ENCODE results near the gene KIF17.
"Not testable (repeated sequence)": the region's sequence is repeated elsewhere in the genome, so short reads cannot be mapped to it uniquely, and the experiment has no call there.

KIF17 gene

DNA sequence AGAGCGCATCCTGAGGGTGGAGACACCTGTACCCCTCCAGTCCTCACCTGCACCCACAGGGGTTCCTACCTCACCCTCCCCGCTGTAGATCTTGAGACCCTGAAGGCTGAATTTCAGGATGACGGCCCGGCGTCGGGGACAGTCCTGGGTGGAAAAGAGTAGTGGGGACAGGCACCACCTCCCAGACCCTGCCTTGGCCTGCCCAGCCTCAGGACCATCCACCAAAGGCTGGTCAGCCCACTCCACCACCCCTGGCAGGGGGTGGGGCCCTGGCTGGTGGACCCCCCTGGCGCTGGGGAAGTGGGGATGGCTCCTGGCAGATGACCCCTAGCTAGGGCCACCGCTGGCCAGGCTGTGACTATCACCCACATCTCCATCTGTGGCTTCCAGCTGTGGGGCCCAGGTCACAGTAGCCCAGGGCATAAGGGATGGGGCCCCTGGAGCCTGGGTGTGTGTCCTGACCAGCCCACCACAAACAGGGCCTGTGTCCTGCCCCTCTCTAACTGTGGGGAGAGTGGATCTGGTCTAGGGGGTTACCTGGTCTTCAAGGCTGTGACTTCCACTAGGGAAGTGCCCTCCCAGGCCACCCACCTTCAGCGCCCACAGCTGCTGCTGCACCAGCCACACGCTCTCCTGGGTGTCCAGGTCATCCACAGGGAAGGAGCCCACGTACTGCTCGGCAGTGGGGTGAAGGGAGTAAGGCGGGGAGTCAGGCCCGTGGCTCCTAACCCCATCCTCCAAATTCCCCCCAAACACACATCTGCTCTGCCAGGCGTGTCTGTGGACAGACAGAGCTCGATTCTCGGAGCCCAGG, 9.3 kb upstream of the KIF17 start:
- no peak for DNase-seq

DNA sequence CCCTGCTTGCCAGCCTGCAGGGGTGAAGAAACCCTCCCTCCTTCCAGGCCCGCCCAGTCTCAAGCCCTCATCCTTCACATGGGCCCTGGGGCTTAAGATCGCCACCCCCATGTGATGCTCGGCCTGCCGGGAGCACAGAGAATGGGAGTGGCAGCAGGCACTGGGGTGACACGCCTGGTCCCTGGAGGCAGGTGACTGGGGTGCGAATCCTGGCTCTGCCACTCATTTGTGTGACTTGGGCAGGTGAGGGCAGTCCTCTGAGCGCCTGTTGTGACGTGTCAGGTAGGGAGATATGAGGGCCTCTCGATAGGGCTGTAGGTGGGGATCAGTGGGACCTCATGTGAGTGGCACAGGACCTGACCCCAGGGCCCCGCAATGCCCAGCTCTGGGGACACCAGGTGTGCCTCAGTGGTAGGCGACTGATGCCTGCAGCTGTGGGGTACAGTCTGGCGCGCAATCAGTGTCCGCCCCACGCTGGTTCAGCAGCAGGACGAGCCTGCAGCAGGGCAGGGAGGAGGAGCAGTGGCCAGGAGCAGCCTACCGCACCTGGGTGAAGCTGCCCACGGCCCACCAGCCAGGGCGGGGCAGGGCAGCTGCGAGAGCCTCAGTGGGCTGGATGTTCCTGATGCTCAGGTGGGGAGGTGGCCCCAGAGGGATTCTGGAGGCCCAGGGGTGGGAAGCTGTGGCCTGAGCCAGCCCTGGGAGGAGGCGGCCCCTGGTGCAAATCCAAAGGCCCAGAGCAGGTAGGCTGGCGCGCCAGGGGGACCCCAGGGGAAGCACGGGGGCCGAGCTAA, 8.5 kb upstream of the KIF17 start:
- DNase-seq: no peak

DNA sequence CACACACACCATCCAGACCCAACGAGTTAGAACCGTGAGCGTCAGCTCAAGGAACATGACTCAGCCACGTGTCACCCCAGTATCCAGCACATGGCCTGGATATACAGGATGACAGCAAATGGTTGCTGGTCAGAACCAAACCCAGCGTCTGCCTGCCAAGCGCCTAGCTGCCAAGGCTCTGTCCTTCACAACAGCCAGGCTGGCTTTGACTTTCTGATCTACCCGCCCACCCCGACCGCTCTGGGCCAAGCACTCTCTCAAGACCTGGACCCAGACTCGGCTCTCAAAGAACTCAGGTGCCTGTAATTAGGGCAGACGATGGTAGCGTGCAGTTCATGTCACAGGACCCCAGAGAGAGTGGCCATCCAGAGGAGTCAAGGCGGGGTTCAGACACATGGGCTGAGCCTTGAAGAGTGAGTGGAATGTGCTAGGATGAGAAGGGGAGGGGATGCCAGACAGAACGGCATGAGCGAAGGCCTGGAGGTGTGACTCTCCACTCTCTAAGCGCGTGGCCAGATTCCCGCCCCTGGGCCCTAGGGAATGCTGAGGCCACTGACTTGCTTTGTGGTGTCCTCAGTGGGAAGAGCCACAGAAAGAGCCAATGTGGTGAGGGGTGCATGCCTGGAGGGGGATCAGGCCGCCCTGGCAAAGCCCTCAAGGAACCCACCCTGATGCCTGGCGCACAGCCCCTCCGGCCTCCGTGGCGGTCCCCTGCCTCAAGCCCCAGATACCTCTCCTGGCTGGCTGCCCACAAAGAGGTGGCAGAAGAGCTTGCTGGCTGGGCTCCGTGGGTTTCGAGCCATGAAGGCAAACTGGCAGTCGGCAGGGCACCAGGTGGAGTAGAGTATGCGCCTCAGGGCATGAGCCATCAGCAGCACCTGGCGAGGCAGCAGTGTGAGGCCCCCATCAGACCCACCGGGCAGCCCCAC, 7.6 kb upstream of the KIF17 start:
- no peak for DNase-seq

DNA sequence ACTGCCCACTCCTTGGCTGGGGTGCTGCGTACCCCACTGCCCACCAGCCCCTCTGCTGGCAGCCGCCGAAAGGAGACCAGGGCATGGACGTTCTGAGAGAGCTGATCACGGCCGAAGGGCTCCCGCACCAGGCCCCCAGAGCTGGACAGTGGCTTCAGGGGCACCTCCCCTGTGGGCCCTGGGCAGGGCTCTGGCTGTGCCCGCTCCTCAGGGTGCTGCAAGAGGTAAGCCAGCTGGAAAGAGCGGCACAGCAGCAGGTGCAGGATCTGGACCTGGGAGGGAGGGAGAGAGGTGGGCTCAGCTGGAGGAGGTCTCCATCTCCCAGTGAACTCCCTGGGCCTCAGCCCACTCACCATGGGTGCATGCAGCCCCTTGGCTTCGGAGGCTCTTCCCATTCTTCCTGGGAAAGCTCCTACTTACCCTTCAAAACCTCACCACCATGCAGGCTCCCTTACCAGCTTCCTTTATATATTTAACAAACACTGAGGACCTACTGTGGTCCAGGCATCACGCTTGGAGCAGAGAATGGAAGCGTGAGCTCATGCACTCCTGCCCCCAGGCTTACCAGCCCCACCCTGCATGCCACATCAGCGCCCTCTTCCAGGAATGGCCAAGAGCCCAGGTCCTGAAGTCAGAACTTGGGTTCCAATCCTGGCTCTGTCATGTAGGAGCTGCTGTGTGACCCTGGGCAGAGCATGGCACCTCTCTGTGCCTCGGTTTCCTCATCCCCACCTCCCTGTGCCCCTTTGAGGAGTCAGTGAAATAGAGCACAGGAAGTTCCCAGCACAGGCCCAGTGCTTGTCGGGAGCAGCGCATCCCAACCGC, 6.8 kb upstream of the KIF17 start:
- DNase-seq: no peak

DNA sequence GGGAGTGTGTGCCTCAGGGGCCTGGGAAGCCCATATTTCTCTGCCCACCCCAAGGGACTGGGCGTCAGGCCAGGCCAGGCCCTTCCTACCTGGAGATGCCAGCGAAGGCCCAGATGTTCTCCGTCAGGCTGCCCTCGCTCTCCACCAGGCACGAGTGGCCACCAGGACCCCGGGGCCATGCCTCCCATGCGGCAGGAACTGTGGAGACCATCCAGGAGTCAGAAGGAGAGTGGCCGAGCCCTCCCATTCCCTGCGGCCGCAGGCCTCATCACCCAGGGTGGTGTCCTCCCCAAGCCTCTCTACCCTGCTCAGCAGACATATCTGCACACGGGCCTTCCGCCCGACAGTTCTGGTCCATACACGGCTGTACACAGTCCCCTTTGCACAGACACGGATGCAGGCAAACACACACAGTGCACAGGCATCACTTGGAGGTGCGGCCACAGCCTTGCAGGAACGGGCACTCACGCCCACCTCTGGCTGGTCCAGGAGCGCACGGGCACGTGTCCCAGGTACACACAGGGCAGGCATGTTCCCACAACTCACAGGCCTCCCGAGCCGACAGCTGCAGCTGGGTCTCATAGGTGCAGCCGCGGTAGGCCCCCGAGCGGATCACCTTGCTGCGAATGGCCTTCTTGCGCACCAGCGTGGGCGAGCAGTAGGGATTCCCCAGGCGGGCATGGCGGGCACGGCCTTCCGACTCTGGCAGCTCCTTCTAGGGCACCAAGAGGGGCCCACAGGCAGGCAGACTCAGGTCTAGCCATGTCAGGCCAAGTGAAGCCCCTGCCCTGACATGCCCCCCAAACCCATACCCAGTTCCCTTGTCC, 5.9 kb upstream of the KIF17 start:
- no peak for DNase-seq

DNA sequence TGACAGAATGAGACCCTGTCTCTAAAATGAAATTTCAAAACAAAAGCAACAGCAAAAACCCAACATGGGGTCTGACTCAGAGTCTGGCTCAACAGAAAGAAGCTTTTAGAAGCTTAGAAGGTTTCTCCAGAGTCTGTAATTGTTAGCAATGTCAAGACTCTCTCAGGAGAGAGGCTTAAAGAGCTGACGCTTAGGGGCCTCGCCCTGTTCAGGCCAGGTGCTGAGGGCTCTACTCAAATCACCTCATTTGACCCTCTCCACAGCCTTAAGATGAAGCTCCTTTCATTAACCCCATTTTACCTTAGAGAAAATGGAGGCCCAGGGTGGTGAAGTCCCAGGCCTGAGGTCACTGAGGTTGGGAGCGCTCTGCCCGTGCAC, 5.3 kb upstream of the KIF17 start:
- no peak for DNase-seq

DNA sequence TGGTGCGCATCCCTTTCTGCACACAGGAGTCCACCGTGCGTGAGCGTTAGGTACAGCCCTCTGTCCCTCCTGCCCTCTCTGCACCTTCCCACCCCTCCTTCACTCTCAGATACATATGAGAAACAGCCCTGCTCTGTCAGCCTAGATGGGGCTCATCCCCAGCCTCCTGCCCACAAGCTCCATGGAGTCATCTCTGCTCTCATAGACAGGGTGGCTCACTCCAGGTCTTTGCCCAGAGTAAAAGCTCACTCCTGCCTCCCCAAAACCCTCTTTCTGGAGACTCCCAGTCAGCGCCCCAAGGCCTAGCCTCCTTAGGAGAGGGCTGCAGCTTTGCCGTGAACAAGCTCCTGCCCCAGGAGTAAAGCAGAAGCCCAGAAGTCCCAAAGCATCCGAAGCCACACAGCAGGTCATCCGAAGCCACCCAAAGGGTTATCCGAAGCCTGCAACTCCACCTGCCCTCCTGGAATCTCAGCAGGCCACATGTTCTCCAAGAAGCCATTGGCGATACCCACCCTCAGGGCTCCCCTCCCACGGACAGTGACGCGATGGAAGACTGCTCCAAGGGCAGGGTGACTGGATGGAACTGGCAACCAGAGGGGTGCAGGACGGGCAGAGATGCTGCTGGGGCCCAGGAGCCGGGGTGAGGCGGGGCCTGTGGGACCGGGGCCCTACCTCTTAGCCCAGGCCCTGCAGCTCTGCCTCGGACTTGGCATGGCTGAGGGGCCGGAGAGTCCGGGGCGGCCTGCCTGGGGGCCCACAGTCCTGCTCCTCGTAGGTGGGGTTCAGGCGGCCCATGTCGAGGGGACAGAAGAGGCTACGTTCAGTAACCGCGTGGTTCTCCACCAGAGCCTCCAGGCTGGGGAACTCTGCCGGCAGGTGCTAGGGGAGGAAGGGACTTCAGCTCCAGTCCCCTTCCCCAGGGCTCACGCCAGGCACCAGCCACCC, 3.6 kb upstream of the KIF17 start:
- no peak for DNase-seq

DNA sequence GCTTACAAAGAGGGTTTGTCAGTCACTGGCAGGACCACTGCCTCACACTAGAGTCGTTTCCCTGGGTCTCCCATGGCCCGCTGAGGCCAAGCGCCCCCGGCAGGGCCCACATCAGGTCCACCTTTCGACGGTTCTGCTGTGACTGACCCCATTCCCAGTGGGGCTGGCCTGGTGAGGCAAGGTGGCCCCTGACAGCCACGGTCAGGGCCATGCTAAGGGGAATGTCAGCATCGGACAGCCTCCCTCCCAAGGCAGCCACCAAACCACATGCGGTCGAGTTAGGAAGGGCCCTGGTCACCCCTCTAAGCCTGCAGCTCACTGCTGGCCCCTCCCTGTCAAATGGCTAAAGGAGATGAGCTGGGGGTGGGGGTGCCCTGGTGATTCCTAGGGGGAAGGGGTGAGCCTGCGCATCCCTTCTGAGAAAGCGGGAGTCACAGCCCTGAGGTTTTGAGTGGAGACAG, 2.9 kb upstream of the KIF17 start:
- no peak for DNase-seq

DNA sequence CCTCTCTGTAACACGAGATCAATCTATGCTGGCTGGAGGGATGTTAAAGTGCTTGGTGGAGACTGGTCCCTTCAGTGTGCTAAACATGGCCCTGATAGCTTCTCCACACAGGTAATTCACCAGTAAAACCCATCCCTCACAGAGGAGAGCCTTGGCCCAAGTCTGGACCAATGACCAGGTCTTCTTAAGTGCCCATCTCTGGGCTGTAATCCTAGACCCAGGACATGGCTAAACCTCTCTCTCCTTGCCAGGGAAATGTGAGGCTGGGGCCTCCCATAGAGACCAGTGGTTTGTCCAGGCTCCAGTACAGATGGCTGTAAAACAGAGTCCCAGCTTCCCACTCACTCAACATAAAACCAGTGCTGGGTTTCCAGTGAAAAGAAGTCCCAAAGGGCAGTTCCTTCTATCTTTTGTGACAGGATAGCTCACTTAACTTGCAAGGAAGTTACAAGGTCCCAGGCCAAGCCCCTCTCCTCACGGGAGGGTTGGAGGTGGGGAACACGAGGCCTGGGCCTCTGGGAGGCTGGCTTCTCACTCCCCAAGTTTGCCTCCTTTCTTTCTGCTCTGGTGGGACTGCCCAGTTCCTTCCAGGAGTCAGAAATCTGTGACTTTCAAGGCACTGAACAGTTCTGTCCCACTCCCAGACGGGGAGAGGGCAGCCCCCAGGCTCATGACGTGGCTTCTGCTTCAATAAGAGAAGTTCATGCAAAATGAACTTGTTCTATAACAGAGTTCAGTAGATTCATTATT, 2.2 kb upstream of the KIF17 start:
- DNase-seq: no peak

DNA sequence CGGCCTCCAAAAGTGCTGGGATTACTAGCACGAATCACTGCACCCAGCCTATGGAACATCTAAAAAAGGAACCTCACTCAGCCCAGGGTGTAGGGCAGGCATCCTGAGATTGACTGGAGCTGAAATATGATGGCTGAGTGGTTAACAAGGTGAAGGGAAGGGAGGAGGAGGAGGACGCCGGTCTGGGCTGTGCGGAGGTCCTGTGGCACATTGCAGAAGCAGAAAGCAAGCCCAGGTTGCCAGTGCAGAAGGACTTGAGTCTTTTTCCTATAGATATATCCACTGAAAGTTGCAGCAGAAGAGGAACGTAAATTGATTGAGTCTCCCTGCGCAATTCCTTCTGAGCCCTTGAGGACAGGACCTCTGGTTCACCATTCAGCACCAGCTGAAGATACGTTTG, 1.5 kb upstream of the KIF17 start:
- DNase-seq: no peak

DNA sequence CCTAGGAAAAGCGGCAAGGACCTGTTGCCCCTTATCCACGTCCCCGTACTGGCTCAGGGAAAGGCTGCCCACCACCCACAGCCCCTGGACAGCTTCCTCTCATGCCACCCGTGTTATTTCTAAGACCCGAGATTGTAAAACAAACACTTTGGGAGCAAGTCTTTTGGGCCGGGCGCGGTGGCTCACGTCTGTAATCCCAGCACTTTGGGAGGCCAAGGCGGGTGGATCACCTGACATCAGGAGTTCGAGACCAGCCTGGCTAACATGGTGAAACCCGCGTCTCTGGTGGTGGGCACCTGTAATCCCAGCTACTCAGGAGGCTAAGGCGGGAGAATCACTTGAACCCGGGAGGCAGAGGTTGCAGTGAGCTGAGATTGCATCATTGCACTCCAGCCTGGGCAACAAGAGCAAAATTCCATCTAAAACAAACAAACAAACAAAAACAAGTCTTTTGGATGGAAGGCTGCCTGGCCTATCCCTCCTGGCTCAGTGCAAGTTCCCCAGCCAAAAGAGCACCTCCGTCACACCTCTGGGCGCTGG, 606 bp upstream of the KIF17 start:
- not testable (repeated sequence) for DNase-seq

DNA sequence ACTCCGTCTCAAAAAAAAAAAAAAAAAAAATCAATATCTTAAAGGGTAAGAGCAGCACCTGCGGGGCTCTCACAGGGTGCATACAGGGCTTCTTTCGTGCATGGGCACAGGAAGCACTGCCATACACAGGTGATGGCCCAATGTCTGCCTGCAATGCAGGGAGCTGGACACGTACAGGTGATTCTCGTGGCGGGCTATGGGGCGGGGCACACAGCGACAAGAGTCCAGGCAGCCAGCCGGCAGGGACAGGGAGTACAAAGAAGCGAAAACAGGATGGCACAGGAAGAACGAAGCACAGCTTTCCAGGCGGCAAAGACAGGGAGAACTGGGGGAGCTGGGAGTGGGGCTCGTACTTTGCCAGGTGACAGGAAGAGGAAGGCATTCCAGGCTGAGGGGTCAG, 1.6 kb downstream of the KIF17 start:
- DNase-seq: no peak

DNA sequence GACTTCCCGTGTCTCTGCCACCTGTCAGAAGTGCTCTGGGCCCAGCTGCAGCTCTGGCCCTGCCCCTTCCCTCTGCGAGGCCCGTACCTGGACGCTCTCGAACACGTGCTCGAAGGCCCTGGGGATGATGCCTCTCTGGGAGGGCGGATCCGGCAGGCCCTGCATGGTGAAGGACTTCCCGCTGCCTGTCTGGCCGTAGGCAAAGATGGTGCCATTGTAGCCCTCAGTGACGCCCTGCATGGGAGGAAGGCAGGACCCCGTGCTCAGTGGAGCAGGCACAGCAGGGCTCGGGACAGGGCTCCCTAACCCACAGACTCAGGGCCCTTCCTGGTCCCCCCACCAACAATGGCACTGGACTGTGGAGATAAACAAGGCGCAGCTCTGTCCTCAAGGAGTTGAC, 2.4 kb downstream of the KIF17 start:
- DNase-seq: no peak

DNA sequence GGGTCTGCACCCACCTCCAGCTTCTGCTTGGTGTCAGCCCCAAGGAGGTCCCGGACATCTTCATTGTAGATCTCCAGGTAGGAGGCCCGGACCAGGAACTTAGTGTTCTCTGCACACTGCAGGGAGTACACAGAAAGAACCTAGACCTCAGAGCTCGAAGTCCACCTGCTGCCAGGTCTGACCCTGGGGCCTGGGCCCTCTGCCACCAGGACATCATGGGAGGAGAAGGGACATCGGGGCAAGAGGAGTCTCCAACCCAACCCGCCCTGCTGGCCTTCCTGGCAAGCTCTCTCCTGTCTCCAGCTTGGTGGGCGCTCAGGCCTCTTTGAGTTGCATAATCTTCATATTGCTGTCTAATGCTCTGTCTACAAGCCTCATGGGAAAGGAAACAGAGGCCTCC, 4.4 kb downstream of the KIF17 start:
- no peak for DNase-seq

DNA sequence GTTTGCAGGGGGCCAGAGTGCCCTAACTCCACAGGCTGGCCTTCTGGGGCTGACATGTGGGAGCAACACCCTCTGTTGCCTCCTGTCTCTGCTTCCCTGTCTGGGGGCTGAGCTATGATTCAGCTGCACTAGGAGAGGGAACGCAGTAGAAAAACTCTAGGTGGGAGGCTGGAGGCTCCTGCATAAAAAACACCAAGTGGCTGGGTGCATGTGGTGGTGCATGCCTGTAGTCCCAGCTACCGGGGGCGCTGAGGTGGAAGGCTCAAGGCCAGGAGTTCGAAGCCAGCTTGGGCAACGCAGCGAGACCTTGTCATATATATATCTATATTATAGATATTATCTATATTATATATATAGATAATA, 5.6 kb downstream of the KIF17 start:
- no peak for DNase-seq

DNA sequence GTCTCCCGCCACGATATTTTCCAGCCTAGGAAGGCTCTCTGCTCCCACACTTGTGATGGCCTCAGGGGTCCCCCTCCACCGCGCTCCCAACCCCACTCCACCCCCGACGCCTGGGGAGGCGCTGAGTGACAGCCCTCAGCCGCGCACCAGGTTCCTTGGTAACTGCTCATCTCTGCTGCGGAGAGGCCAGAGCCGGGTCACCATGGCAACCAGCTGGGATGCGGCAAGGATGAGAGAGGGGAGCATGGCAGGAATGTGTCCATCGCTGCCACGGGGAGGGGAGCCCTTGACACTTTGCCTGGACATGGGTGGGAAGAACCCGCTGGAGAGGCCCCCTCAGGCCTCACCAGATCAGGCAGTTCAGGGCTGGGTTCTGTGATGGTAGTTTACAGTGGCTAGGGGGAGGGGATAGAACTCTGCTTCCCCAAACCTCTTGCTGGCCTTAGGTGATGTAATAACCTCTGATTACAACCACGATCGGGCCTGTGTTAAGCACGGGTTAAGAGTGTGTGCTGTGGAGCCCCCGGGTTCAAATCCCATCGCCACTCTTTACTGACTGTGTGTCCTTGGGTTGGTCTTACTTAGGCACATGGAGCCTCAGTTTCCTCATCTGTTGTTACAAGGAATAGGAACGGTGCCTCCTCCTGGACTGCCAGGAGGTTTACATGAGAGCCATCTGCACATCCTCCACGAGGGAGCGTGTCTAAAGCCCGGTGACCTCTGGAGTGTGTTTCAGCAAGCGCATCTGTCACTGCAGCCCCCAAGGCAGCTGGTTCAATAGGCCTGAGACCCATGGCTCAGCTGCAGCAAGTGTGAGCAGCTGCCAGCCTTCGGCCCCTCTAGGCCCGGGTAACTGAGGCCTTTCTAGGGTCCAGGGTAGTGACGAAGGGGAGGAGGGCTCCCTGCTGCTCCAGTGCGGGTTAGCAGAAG, 6.3 kb downstream of the KIF17 start:
- DNase-seq: peak; percentile 31 to 43

DNA sequence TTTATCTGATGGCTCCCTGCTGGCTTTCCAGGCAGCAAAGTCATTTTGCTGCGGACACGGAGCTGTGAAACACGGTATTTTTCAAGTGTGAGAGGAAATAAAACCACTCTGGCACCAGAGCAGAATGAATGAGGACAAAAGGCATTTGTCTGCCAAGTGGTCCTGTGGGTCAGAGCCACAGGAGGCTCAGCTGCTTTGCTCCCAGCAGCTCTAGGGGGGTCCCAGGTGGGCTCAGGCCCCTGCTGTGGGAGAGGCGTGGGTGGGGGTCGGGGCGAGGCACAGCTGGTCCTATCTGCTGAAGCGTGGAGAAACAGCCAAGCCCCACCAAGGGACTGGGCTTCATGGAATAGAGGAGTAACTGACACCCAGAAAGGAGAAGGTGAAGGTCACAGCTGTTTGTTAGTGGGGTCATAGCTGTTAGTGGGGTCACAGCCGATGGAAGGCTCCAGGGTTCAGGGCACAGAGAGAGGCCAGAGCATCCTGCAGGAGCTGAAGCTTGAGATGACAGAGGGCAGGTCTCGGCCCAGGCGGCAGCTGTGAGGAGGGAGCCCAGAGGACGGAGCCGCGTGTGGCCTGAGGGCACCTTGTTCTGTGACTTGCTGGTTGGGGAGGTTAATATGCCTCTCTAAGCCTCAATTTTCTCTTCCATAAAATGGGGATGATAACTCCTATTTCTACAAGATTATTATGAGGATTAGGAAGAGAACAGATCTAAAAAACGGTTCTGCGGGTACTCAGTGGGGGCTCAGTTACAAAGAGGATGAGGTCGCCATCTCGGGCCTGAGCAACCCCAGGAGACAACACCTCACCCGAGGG, 7.1 kb downstream of the KIF17 start:
- DNase-seq: no peak

Data from AML-193 (cell line).